Activated naive CD8-positive, alpha-beta T cell (primary cell): Measurements from ENCODE around the gene ZNF223.
A peak's percentile ranks its signal among the peaks of the same experiment; 100 is the strongest.

Source experiments
- H3K27ac Mint-ChIP-seq: one replicate; pipeline ENCODE4 v1.8.0; 2021; ENCODE audit warnings: mixed read lengths
- H3K27me3 Mint-ChIP-seq: one replicate; pipeline ENCODE4 v1.8.0; 2021; ENCODE audit warnings: mixed read lengths
- H3K36me3 Mint-ChIP-seq: one replicate; pipeline ENCODE4 v1.8.0; 2021; ENCODE audit warnings: mixed read lengths
- H3K4me1 Mint-ChIP-seq: one replicate; pipeline ENCODE4 v1.8.0; 2021; ENCODE audit warnings: low read depth, mixed read lengths
- H3K4me3 Mint-ChIP-seq: one replicate; pipeline ENCODE4 v1.8.0; 2021; ENCODE audit warnings: mild to moderate bottlenecking, mixed read lengths
- H3K9me3 Mint-ChIP-seq: one replicate; pipeline ENCODE4 v1.8.0; 2021; ENCODE audit warnings: low read depth, mixed read lengths

The ZNF223 gene

GRCh38 chr19:44111910-44112463 lies 60.2 kb downstream of the ZNF223 start:
- peaks cover 21% of the 10 kb centered on the region for H3K36me3 Mint-ChIP-seq
- H3K27me3 Mint-ChIP-seq, result no peaks in the 10 kb centered on the region
- H3K4me1 Mint-ChIP-seq, result peaks cover 29% of the 10 kb centered on the region
- H3K4me3 Mint-ChIP-seq, result peak overlapping the region; percentile 100
- H3K9me3 Mint-ChIP-seq, result peaks cover 24% of the 10 kb centered on the region
- no peak overlapping the region for H3K27ac Mint-ChIP-seq

GRCh38 chr19:44112802-44113137 lies 60.9 kb downstream of the ZNF223 start:
- H3K36me3 Mint-ChIP-seq, result peaks cover 17% of the 10 kb centered on the region
- H3K4me3 Mint-ChIP-seq, result peak overlapping the region; percentile 100
- H3K9me3 Mint-ChIP-seq, result peaks cover 16% of the 10 kb centered on the region
- H3K4me1 Mint-ChIP-seq, result peaks cover 29% of the 10 kb centered on the region
- H3K27ac Mint-ChIP-seq, result peak overlapping the region; percentile 95
- H3K27me3 Mint-ChIP-seq, result no peaks in the 10 kb centered on the region

GRCh38 chr19:44113138-44113783 lies 61.4 kb downstream of the ZNF223 start, which contains the start of gene ZNF225:
TSS of gene ZNF225 (plus strand) at chr19:44113399. CDS start at chr19:44115828, 2,429 bp downstream.
- peaks cover 11% of the 10 kb centered on the region for H3K9me3 Mint-ChIP-seq
- peak within 1 kb of the TSS; percentile 95 for H3K27ac Mint-ChIP-seq
- peaks cover 29% of the 10 kb centered on the region for H3K4me1 Mint-ChIP-seq
- H3K4me3 Mint-ChIP-seq, result peak within 1 kb of the TSS; percentile 100
- H3K36me3 Mint-ChIP-seq, result peaks cover 12% of the 10 kb centered on the region
- no peaks in the 10 kb centered on the region for H3K27me3 Mint-ChIP-seq

- Mint-ChIP-seq H3K27me3 (no peaks in the 10 kb centered on the region), H3K36me3 (peaks cover 11% of the 10 kb centered on the region), H3K27ac (peak overlapping the region; percentile 76), H3K4me1 (peaks cover 29% of the 10 kb centered on the region), H3K9me3 (peaks cover 11% of the 10 kb centered on the region), H3K4me3 (peak overlapping the region; percentile 100)
These were observed 62.1 kb downstream of the ZNF223 start for GRCh38 chr19:44113784-44114390.
